Measurements from ENCODE around the gene CDHR2.
A peak's percentile ranks its signal among the peaks of the same experiment; 100 is the strongest.
"Not testable (repeated sequence)": the region's sequence is repeated elsewhere in the genome, so short reads cannot be mapped to it uniquely, and the experiment has no call there.

The CDHR2 gene

DNA sequence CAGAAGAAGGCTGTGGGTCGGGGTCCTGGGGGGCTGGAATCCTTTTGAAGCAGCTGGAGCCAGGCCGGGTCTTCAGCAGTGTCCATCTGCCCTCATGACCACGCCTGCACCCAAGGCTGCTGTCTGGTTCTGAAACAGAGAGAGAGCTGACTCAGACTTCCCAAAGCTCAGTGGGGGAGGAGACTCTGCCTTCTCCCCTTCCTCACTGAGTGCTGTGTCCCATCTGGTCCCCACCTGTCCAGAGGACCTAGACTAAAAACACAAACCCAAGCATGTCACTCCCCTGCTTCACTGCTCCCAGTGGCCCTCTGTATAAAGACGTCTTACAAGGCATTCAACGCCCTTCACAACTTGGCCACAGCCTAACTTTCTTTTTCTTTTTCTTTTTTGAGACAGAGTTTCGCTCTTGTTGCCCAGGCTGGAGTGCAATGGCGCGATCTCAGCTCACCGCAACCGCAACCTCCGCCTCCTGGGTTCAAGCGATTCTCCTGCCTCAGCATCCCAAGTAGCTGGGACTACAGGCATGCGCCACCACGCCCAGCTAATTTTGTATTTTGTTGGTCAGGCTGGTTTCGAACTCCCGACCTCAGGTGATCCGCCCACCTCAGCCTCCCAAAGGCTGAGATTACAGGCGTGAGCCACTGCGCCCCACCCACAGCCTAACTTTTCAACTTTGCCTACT is 50.7 kb downstream of the CDHR2 start:
- DNase-seq: not testable (repeated sequence)

DNA sequence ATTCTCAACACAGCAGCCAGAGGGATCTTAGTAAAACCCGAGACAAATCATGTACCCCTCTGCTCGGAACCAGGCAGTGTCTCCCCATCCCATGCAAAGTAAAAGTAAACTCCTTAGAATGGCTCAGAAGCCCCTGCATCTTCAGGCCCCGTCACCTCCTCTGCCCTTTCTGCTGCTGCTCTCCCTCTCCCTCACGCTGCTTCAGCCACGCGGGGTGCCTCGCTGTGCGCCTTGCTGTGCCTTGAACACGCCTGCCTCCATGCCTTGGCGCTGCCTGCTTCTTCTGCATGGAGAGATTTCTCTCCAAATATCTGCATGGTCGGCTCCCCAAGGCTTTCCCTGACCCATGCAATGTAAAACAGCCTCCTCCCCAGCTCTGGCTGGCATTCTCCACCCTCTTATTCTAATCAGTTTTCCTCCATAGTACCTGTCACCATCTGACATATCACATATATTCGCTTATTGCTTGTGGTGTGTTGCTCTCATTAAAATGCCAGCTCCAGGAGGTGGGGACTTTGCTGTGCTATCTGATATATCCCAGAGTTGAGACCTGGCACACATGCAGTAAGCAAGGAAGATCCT is 52.9 kb downstream of the CDHR2 start:
- no peak for DNase-seq

DNA sequence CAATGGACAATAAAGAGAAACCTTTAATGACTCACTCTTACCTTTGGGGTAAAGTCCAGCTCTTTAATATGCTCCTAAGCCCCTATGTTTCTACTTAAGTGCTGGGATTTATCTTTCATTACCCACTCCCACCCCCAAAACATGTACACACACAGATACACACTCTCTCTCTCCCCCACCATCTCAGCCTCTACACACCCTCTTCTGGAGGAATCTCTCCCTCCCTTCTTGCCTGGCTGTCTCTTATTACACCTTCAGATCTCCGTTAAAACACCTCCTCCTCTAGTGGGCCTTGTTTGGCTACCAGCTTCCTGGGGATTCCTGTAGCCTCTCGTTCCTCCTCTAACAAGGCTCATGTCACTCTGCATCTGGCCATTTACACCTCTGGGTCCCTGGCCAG is 53.9 kb downstream of the CDHR2 start:
- DNase-seq: no peak

DNA sequence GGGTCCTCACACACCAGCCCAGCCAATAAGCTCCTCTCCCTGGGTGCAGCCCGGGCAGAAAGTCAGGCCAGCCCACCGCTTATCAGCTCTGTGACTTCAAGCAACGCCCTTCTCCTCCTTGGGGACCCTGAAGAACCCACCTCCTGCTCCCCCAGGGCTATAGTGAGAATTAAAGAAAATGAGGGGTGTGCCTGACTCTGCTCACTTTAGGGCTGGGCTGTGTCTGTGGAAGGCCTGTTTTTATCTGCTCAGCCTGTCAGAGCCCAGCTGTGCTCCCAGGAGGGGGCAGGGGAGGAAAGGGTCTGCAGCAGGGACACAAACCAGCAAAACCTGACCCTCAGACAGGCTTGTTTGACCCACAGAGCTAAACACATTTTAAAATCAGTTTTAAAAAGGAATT is 56.9 kb downstream of the CDHR2 start:
- no peak for DNase-seq

DNA sequence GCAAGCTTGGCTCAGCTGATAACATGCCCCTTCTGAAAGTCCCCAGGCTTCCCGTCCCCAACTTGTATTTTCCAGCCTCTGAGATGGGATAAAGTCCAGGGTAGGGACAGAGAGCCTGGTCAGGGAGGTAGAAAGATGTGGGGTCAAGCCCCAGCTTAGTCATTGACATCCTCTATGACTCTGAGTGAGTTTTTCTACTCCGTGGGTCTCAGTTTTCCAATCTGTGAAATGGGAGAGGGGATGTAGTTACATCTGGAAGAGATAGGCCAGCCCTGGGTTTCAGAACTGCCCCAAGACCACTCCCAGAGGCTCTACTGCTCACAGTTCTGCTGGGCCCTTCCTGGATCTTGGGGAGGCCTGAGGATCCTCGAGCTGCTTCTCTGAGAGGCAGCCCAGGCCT is 57.7 kb downstream of the CDHR2 start:
- DNase-seq: no peak

DNA sequence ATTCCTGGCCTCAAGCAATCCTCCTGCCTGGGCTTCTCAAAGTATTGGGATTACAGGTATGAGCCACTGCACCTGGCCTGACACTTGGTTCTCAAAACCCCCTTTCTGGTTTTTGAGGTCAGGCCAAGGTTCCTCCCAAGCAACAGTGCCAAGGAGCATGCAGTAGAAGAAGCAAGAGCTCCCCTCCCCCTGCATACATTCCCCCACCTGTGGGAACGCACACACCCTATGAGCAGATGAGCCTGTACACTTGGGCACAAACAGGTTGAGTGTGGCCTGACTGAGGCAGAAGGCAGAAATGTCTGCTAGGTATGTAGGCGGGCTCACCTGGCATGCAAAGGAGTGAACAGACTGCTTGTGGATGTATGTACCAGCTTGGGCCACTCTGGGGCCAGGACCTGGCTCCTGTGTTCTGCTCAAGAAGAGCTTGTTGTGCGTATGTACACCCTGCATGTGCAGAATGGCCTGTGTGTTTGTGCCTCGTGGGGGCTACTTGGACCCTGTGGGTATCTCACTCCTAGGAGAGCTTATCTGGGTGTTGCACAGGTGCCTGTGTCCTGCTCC is 59.1 kb downstream of the CDHR2 start:
- no peak for DNase-seq

DNA sequence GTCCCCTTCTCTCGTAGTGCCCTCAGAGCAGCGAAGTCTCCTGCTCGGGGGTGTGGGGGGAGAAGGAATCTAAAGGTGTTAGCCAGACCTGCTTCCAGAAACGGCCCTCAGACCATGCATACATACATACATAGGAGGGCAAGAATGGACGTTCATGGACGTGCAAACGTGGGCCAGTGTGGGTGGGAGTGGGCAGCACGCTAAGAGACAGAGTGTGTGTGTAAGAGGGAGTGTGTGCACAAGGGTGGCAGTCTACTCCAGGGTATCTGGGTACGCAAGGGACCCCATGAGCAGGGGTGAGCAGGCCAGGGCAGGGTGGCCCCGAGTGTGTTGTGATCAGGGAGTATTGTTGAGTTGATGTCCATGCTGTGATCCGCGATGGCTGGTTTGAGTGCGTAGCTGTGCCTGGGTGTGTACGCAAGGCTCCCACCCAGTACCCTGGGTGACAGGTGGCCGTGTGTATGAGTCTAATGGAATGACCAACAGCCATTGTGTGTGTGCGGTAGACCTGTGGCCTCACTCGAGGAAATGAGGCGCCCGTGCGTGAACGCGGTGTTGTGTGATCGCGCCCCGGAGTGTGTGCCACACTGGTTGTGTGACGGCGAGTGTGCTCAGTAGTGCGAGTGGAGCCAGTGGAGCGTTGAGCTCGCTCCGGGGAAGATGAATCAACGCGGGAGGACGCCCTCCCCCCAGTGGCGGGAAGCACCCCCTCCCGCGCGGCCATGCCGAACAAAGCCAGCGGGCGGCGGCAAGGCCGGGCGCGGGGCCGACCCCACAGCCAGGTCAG is 60.0 kb downstream of the CDHR2 start:
- DNase-seq: peak; percentile 13

DNA sequence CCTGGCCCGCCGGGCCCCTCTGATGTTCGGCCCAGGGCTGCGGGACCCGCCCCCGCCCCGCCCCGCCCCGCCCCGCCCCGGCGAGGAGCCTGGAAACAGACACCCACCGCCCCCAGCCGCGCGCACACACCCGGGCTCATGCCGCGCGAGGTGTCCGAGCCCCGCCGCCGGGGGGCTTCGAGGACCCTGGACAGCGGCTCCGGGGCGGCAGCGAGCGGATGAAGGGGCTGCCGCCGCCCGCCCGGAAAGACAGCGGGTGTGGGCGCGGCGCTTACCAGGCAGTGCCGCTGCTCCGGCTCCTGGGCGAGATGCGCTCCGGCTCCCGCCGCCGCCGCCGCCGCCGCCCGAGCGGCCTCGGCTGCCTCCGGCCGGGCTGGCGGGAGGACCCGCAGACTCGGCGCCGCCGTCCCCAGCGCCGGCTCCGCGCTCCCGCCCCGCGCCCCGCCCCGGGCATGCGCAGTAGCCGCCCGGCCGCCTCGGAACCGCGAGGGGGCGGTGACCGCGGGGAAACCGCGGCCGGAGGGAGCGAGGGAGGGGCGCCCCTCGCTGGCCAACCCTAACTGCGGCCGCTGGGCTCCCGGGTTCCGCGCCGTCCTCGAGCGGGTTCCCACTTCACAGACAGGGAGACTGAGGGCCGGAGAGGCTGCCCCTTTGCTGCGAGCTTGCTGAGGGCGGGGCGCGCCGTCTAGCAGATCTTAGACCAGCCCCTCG is 60.7 kb downstream of the CDHR2 start, which contains the start of gene GPRIN1:
Gene GPRIN1, minus strand, starts transcription at position 433 of the 711 bp plus-strand sequence. CDS start 10,322 bp downstream, outside the sequence.
- peak; percentile 57 for DNase-seq

DNA sequence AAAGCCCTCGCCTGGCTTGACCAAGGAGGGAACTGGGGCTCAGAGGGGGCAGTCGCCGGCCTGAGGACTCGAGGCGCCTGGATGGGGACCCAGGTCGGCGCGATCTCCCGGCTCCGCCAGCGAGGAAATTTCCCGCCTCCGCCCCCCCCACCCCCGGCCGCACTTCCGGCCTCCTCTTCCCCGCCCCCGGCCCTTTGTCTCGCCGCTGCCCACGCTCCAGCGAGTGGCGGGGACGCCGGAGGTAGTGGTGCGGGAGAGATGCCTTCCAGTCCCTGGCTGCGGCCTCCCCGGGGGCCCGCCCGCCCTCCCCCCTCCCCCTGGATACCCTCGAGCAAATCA is 61.3 kb downstream of the CDHR2 start:
- DNase-seq: no peak

DNA sequence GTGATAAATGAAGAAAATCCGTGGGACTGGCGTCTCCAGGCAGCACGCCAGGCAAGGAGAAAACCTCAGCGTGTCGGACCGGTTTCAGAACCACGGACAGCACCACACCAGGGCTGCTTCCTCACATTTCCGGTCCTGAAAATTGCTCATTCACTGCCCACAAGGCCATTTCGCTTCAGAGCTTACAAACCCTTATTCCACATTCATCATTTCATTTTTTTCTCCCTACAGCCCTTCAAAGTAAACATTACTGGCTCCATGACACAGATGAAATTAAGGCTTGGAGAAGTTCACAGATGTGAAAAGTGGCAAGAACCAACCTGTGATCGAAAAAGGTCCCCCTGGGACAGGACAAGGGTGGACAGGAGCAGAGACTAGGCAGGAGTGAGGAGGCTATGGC is 62.3 kb downstream of the CDHR2 start:
- peak; percentile 56 for DNase-seq

DNA sequence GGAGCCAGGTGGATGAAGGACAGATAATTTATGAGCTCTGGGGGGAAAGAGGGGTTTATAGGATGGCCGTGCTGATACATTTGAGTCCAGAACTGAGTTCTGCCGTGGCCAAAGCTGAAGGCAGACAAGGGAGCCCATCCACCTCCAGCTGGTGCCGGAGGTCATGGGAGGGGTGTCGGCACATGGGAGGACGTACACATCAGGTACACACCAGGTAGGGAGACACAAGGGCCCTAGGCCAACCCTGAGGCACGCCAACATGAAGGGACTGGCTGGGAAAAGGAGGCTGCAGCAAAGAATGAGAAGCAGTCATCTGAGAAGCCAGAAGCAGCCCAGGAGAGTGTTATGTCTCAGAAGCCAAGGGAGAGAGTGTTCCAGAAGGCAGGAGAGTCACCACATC is 62.9 kb downstream of the CDHR2 start:
- no peak for DNase-seq

DNA sequence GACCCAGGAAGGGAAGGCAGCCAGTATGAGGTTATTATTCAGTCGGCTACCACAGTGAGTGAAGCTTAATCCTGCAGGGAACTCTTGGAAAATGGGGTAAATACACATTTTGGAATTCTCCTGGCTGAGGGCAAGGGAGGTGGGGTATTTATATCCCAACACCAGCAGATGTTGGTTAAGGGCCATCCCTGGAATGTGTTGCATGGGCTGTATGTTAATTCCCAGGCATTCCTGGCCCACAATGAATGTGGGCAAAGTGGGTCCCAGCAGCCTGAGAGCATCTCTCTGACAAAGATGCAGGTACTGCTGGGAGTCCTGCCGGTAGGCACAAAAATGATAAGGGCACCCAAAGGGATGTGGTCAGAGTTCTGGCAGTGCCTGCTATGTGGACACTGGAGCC is 63.7 kb downstream of the CDHR2 start:
- DNase-seq: no peak

DNA sequence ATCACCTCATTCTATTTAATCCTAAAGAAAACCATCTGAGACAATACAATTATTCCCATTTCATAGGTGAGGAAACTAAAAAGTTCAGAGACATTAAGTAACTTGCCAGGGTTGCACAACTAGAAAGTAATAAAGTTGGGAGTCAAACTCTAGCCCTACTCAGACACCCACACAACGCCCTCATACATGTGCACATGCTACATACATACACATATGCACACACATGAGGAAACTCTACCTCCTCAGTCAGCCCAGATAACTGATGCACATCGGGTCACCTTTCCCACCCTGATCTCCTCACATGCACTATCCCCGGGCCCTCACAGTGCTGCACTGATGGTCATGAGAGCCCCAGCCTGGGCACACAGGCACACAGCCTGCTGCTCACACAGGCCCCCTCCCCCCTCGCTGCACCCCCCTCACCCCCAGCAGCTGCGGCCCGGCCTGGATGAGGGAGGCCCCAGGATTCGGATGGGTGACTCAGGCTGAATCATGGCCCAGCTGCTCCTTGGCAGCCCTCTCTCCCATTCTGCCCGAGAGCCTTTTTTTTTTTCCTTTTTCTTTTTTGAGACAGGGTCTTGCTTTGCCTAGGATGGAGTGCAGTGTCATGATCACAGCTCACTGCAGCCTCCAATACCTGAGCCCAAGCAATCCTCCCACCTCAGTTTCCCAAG is 65.8 kb downstream of the CDHR2 start:
- DNase-seq: no peak

DNA sequence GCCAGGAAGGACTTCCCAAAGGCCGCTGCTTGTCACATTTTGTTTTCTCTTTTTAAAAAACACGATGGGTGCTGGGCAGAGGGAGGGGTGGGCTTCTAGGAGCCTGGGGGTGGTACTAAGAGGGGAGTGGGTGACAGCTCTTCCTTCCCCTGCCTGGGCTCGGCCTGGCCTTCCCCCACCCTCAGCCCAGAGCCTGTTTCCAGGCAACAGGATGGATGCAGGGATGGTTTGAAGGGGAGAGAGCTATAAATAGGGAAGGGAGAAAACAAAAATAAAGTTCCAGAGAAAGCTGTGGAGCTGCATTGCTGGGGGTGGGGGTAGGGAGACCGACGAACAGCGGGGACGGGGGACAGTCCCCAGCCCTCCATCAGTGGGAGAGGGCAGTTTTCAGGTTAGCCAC is 67.4 kb downstream of the CDHR2 start:
- DNase-seq: no peak

DNA sequence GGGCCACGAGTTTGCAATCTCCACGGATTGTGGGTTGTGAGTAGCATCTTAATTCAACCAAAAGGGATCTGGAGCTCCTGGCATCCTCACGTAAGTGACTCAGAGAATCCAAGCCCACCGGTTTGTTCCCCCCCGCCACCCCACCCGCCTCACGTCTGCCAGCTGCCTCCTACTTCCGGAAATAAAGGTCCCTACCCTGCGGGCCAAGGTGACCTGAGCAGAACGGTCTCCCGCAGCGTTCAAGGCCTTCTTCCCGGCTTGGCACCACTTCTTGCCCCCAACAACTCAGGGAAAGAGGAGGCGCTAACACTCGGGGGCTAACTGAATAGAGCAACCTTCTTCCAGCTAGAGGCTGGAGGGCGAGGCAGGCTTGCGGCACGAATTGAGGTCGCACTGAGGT is 69.6 kb downstream of the CDHR2 start:
- DNase-seq: no peak

DNA sequence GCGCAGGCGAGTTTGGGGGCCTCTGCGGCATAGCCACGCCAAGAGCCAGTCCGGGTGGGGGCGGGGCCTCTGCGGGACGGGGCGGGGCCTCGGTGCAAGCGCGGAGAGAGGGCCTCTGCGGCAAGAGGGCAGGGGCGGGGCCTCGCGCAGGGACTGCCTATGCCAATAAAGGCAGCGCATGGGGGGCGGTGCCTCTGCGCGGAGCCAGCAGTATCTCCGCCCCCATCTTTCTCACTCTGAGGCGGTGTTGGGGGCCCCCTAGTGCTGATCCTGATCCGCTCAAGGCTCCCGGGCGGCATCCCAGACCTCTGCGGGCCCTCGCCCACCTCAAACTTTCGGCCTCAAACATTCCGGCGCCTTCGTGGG is 70.0 kb downstream of the CDHR2 start:
- peak; percentile 84 for DNase-seq

DNA sequence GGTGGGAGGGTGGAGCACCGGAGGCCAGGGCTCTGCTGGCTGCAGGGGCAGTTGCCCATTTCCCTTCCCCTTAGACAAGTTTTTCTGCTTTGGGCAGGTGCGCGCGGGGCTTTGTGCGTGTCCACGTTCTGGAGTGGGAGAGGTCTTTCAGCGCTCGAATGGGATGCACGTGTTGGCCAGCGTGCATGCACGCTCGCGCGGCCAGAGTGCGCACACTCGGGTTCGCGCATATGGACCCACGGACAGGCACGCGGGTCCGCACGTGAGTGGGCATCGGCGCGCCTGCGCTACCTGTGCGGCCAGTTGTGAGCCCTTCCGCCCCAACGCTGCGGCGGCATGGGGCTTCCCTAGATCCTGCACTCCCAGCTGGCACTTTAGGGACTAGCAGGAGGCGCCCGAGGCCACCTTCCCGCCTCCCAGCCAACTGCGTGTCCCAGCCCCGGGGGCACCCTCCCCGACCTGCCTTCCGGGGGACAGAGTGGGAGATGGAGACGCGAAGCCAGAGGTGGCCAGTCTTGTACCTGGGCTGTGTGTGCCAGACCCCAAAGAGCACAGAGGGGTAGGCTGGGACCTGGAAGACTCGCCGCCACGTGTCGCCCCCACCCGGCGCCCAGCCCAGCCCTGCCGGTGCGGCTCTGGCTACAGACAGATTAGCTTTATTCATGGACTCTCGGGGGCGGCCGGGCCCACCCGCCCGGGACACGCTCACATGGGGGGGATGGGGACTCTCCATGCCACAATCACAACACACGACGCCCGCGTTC is 70.6 kb downstream of the CDHR2 start:
- no peak for DNase-seq

DNA sequence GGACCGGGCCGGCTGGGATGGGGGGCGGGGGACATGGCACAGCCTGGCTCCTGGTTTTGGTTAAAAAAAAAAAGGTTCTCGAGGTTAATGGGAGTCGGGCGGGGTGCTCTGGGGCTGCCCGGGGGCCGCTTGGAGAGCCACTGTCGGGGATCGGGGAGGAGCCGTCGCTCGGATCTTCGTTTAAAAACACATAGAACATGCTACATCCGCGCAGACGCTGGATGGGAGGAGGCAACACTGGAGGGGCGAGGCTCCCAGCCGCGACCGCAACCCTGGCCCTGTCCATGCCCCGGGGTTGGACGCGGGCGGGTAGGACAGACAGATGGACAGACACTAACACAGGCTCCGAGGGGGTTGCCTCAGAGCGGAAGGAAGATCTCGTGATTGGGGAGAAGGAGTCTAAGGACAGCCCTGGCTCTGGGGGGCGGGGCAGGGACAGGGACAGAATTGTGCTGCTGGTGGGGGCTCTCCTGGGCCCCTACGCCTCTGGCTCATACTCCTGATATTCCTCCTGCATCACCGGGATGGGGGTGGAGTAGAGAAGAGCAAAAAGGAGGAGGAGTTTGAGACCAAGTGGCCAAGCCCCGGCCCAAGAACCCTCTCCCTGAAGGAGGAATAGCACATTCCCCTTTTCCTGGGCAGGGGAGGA is 71.3 kb downstream of the CDHR2 start:
- no peak for DNase-seq

DNA sequence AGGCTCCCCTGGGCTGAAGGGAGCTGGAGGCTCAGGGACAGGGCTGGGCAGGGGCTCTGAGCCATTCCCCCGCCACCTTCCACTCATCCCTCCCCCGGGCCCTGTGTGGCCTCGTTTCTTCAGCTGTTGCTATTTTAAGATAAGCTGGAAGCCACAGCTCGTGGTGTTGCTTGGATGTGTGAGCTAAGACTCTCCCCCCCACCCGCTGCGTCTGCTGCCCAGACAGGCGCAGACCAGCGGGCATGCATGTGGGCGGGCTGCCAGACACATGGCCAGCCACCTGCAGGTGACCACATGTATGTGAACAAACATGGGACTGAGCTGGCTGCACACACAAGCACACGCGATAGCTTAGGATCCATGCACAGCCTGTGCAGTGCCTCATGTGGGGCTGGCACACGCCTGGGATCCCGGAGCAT is 72.5 kb downstream of the CDHR2 start:
- DNase-seq: no peak

DNA sequence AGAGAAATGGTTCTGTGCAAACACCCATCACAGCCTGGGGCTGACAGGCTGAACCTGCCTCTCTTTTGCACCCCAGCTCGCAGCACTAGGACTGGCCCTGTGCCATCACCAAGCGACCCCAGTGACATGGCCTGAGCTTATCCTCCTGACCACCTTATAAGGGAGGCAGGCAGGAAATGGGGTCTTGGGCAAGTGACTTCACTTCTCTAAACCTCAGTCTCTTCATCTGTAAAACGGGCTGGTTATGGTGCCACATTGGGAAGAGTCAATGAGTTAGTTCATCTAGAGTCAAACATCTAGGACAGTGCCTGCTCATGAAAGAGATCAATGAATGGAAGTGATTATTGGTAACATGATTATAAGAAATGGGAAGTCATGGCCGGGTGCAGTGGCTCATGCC is 75.0 kb downstream of the CDHR2 start:
- DNase-seq: no peak

DNA sequence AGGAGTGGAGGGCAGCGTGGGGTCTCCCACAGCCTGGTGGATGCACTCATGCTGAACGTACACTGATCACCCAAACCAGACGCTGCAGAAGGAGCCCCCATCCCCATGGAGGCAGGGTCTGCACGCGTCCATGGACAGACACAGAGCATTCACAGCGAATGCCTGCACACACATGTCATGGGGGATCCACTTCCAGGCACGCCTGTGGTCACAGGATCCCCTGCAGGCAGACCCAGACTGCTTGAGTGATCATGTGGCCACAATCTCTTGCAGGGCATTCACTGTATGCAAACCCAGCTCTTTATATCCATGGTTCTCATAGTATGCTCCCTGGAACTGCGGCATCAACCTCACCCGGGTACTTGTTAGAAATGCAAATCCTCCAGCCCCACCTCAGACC is 75.8 kb downstream of the CDHR2 start:
- no peak for DNase-seq
